GM12878 (cell line): ENCODE data around the gene IRF8. TPM values are rescaled to one million over a fixed set of nuclear protein-coding genes. Genes with fewer than 3 reads are reported as not detected.

Source experiments
- ATAC-seq: fragments of 200-7000 bp; cut with Tn5 transposase; 3 replicates; pipeline ENCODE4 v1.9.1; 2020; ENCODE audit warnings: mild to moderate bottlenecking, moderate library complexity
- BruUV-seq: library from RNA; stranded (reverse); fragments of 400-500 nt; replicated peaks from 2 replicates; lab custom pipeline; 2021; lab: Mats Ljungman, UMichigan
- CTCF ChIA-PET: fragments of 300-600 bp; sonication (Branson Sonifier 250); formaldehyde crosslinking; extraction: SDS; loops from one replicate; lab custom pipeline; 2021; ENCODE audit warnings: inconsistent platforms; lab: Yijun Ruan, JAX
- POLR2A ChIA-PET: fragments of 350-600 bp; formaldehyde crosslinking; extraction: SDS; loops from one replicate; lab custom pipeline; 2021; ENCODE audit warnings: inconsistent platforms; lab: Charles Lee
- RAD21 ChIA-PET: fragments of 300-600 bp; sonication (Branson Sonifier 250); formaldehyde crosslinking; loops from one replicate; lab custom pipeline; 2023; ENCODE audit warnings: antibody characterized with exemption; ENCODE audit not compliant: unreplicated experiment; lab: Charles Lee
- SMC1A ChIA-PET: fragments of 300-600 bp; sonication (Branson Sonifier 250); formaldehyde crosslinking; loops from one replicate; lab custom pipeline; 2023; ENCODE audit not compliant: unreplicated experiment, uncharacterized antibody; lab: Charles Lee
- DNase-seq: peaks from one replicate; pipeline ENCODE4 v3.0.0-alpha.2; 2011; ENCODE audit warnings: low read depth, low spot score
- FAIRE-seq: peaks from 3 replicates; lab custom pipeline; 2011; peaks lifted over from hg19 to GRCh38; lab: Jason Lieb, UNC
- H2AFZ ChIP-seq: 2 replicates; pipeline ENCODE4 v1.6.0; 2011; ENCODE audit warnings: low read depth, low read length, control low read depth; ENCODE audit not compliant: control insufficient read depth
- H3K27ac ChIP-seq: 2 replicates; pipeline ENCODE4 v1.5.1; 2011; ENCODE audit warnings: control low read depth; ENCODE audit not compliant: control insufficient read depth, insufficient read depth
- H3K27me3 ChIP-seq, 2 experiments: replicated peaks in 1 of 2; 2 replicates each; pipeline versions ENCODE4 v1.6.0 to v1.6.1; 2011; ENCODE audit warnings: low read length in 1 of 2; ENCODE audit not compliant: control insufficient read depth in 2 of 2, insufficient read depth in 2 of 2
- H3K36me3 ChIP-seq, 2 experiments: 2 replicates each; pipeline ENCODE4 v1.5.1; 2011; ENCODE audit warnings: low read length in 1 of 2; ENCODE audit not compliant: control insufficient read depth in 2 of 2, insufficient read depth in 2 of 2
- H3K4me1 ChIP-seq: 2 replicates; pipeline ENCODE4 v1.6.1; 2011; ENCODE audit warnings: mild to moderate bottlenecking, low read length, moderate library complexity, mixed read lengths; ENCODE audit not compliant: control insufficient read depth, insufficient read depth
- H3K4me2 ChIP-seq: 2 replicates; pipeline ENCODE4 v1.6.0; 2011; ENCODE audit warnings: control low read depth; ENCODE audit not compliant: control insufficient read depth, insufficient read depth
- H3K4me3 ChIP-seq: fragments of 200-600 bp; sonication (generic); 2 replicates; pipeline ENCODE4 v1.5.1; 2016
- H3K79me2 ChIP-seq: 2 replicates; pipeline ENCODE4 v1.6.0; 2011; ENCODE audit warnings: low read length; ENCODE audit not compliant: control insufficient read depth, insufficient read depth
- H3K9ac ChIP-seq: 2 replicates; pipeline ENCODE4 v1.8.0; 2011; ENCODE audit warnings: low read length, control low read depth, mixed read lengths; ENCODE audit not compliant: control insufficient read depth, insufficient read depth
- H3K9me3 ChIP-seq: replicated peaks from 3 replicates; pipeline ENCODE4 v1.5.1; 2011; ENCODE audit warnings: mild to moderate bottlenecking, low read length; ENCODE audit not compliant: control insufficient read depth, insufficient read depth
- H4K20me1 ChIP-seq: 2 replicates; pipeline ENCODE4 v1.6.0; 2011; ENCODE audit not compliant: control insufficient read depth, insufficient read depth
- MEF2B ChIP-seq: fragments of 450-650 bp; IDR thresholded peaks from 2 replicates; pipeline ENCODE4 v1.6.1; 2018; ENCODE audit warnings: mild to moderate bottlenecking, moderate library complexity; ENCODE audit not compliant: partially characterized antibody, poor library complexity, severe bottlenecking
- POLR2A ChIP-seq: IDR thresholded peaks from 2 replicates; pipeline ENCODE4 v1.6.1; 2011; ENCODE audit warnings: low read depth, mild to moderate bottlenecking, low read length
- POLR2AphosphoS2 ChIP-seq: IDR thresholded peaks from 2 replicates; pipeline ENCODE4 v1.6.1; 2011; ENCODE audit warnings: low read depth, mild to moderate bottlenecking, low read length, improper control_type of control experiment, moderate library complexity
- POLR2AphosphoS5 ChIP-seq: IDR thresholded peaks from 2 replicates; pipeline ENCODE4 v1.6.1; 2011; ENCODE audit warnings: mild to moderate bottlenecking, low read length, inconsistent platforms
- SMAD1 ChIP-seq: fragments of 450-650 bp; IDR thresholded peaks from 2 replicates; pipeline ENCODE4 v1.6.1; 2018; ENCODE audit warnings: mild to moderate bottlenecking, low read depth; ENCODE audit not compliant: partially characterized antibody
- SMAD5 ChIP-seq: IDR thresholded peaks from 2 replicates; pipeline ENCODE4 v1.6.1; 2016; ENCODE audit warnings: antibody characterized with exemption, low read depth
- SMARCA5 ChIP-seq: fragments of 450-650 bp; IDR thresholded peaks from 2 replicates; pipeline ENCODE4 v1.6.1; 2017; ENCODE audit warnings: mild to moderate bottlenecking
- WGBS: methylation state at CpG from one replicate; pipeline ENCODE4 v1.1.6; 2016; ENCODE audit warnings: low lambda C conversion rate; ENCODE audit not compliant: insufficient replicate concordance, insufficient coverage; ENCODE audit errors: missing lambda C conversion rate; 5-methylcytosine and 5-hydroxymethylcytosine counted together
- in situ Hi-C: fragments of 300-500 bp; cut with MboI; formaldehyde crosslinking; loops from 9 replicates; pipeline ENCODE4 v1.14.3; 2018; ENCODE audit warnings: mixed read lengths
- intact Hi-C: fragments of 100-400 bp; cut with micrococcal nuclease; formaldehyde crosslinking; loops from one replicate; pipeline ENCODE4 v1.14.2; 2022; ENCODE audit not compliant: unreplicated experiment
- polyA plus RNA-seq, 11 experiments: library from polyadenylated mRNA; depleted of rRNA in 4 of 11; unstranded in 6 of 11; stranded (reverse) in 5 of 11; fragments of >200 nt; fragmentation: Nextera tagmentation in 4 of 11; fragmentation: Illumina TruSeq in 1 of 11; extraction: Ambion mirVana in 4 of 11; extraction: Trizol in 1 of 11; gene quantifications; 1 replicate in 1 of 11; 2 replicates in 10 of 11; pipeline versions ENCODE4 v1.2.1 to v1.2.3, GENCODE V29; 2011 to 2016; ENCODE audit warnings: inconsistent platforms in 2 of 11, missing spikeins in 2 of 11, low read depth in 1 of 11
- total RNA-seq, 4 experiments: library from RNA; depleted of rRNA in 3 of 4; stranded (reverse); fragments of >200 nt in 3 of 4; fragmentation: Illumina TruSeq in 1 of 4; extraction: Trizol in 1 of 4; gene quantifications; 2 replicates each; pipeline versions ENCODE4 v1.2.1 to v1.2.3, GENCODE V29; 2013 to 2021
- TF ChIP-seq, protein P1 (sequence below): IDR thresholded peaks from 2 replicates; pipeline ENCODE4 v1.6.1; 2011; ENCODE audit warnings: mild to moderate bottlenecking, low read depth, low read length, moderate library complexity; ENCODE audit not compliant: insufficient replicate concordance

The IRF8 gene
- total and polyA plus RNA-seq, 10 of the 15 experiments (the other 5 are each of a cell fraction or from before 2014, with no cell fraction given) = 17.1 to 237 (median 172) TPM

DNA sequence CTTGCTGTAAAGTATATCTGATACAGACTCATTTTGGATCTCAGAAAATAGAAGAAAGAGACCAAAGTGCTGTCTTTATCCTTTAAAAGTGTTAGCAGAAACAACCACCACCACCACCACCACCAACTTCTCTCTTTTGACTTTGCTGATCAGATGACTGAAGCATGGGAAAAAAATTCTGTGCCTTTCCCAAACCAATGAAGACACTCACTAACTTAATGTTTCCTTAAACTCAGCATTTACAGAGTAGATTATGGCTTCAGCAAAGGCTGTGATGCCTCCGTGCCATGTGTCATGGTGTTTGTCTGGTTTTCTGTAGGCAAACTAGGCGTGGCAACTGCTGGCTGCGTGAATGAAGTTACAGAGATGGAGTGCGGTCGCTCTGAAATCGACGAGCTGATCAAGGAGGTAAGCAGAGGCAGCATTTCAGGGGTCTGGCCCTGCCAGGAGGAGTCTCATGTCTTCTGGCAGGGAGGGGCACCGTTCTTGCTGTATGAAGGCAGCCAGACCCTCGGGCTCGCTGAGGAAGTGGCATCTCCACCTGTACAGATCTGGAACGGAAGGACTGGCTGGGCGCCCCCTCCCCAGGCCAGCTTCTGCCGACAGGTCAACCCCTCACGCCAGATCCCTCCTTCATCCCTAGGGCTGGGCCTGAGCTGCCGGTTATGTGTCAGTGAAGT is 12.4 kb downstream of the IRF8 start:
- Histone ChIP-seq H3K4me2 (no peak overlapping the region), H3K27me3 (no peaks in the 10 kb centered on the region), H3K4me3 (no peak overlapping the region), H3K4me1 (peaks cover 79% of the 10 kb centered on the region)
- SMC1A ChIA-PET = interaction anchor here (1.1 to 14.8 kb wide), 7 partner anchors 9 to 91 kb away, joined by 3 to 289 read pairs (median 19); partner anchors contain the start of gene IRF8
- FAIRE-seq = no peak
- ATAC-seq = no peak
- RAD21 ChIA-PET = interaction anchor here (1.7 to 4.4 kb wide), 3 partner anchors 12 to 90 kb away, joined by 6 to 19 read pairs (median 7); partner anchors contain the start of gene IRF8
- intact Hi-C loops = no loop called here
- CTCF ChIA-PET = interaction anchor here (0.8 to 2.9 kb wide), 3 partner anchors 8 to 90 kb away, joined by 3 to 14 read pairs (median 4); no protein-coding TSS in a partner anchor
- no peak for TF ChIP-seq SMARCA5
- TF ChIP-seq, protein P1, sequence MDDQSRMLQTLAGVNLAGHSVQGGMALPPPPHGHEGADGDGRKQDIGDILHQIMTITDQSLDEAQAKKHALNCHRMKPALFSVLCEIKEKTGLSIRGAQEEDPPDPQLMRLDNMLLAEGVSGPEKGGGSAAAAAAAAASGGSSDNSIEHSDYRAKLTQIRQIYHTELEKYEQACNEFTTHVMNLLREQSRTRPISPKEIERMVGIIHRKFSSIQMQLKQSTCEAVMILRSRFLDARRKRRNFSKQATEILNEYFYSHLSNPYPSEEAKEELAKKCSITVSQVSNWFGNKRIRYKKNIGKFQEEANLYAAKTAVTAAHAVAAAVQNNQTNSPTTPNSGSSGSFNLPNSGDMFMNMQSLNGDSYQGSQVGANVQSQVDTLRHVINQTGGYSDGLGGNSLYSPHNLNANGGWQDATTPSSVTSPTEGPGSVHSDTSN = no peak
- peak; percentile 30; the same call in 1 of the 2 replicates for TF ChIP-seq POLR2AphosphoS2
- no peak for TF ChIP-seq SMAD1
- TF ChIP-seq POLR2AphosphoS5 = peak; percentile 34; the same call in 1 of the 2 replicates
- TF ChIP-seq SMAD5 = 0 out of 2 replicates have a peak, but pooled peaks have one; percentile 11
- TF ChIP-seq POLR2A = peak; percentile 59; the same call in 1 of the 2 replicates
- TF ChIP-seq MEF2B = no peak
- TF ChIP-seq, all 136 proteins: peak for 4
- DNase-seq = no peak
- peaks cover 86% of the 10 kb centered on the region for H3K79me2 ChIP-seq
- peaks cover 4% of the 10 kb centered on the region; the same call in 1 of the 2 replicates for H4K20me1 ChIP-seq
- no peaks in the 10 kb centered on the region for H3K9me3 ChIP-seq
- H3K9ac ChIP-seq = no peak overlapping the region
- no peak overlapping the region for H2AFZ ChIP-seq
- H3K36me3 ChIP-seq = peaks cover 58 to 66% of the 10 kb centered on the region in 2 experiments
- 65% methylated on average over 15 of the region's 15 CpGs for WGBS
- in situ Hi-C loops = no loop called here
- POLR2A ChIA-PET = interaction anchor here (1.4 to 1.7 kb wide), 3 partner anchors 8 to 78 kb away, joined by 4 to 5 read pairs (median 4); partner anchors contain the start of gene IRF8
- no TSS peak for BruUV-seq
- peak overlapping the region; percentile 29; the same call in 1 of the 2 replicates for H3K27ac ChIP-seq
